Measurements from ENCODE around the gene SNRPE. TPM values are rescaled to one million over a fixed set of nuclear protein-coding genes. Genes with fewer than 3 reads are reported as not detected.
"Not testable (repeated sequence)": the region's sequence is repeated elsewhere in the genome, so short reads cannot be mapped to it uniquely, and the experiment has no call there.

The SNRPE gene
- total RNA-seq (2014; rRNA removed; shearing (Covaris generic)) = 140 and 176 TPM in 2 replicates
- polyA plus RNA-seq (2015; cell fraction: cytosol; rRNA removed) = 74.9 and 80.4 TPM in 2 replicates
- polyA plus RNA-seq (2015; cell fraction: nucleus; rRNA removed) = 62.6 and 82.2 TPM in 2 replicates

DNA sequence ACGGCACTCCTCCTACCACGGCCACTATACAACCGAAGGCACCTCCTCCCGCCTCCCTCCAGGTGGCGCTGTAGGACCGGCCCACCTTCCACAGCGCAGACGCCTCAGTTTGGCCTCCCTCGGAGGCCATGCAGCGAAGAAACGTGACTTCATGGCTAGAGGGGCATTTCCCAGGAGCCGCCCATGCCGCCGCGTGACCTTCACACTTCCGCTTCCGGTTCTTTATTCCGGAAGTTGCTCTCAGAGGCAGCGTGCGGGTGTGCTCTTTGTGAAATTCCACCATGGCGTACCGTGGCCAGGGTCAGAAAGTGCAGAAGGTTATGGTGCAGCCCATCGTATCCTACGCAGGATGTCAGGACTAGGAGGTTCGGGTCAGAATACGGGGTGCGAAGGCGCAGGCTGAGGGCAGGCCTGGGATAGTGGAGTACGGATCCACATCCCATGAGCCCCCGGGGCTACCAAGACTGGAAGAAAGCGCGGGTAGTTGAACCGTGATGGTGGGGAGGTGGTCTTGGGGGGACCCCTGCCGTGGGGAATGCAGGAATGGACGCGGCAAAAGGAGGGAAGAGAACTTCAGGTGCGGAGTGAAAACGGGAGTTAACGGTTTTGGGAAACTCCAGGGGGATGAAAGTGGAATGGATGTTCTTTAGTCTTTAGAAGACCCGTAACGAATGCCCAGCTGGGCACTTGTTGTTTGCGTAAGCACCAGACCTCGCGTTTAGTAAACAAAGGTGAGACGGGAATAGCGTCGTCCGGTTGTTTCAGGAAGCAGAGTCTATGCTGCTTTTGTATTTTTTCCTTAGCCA is at the start of gene SNRPE:
SNRPE (plus strand) TSS at position 221 of the 806 bp plus-strand sequence; CDS start at position 282, 61 bp downstream.
- peak; percentile 98 for DNase-seq (ENCODE audit: low read depth, low spot score)
- in situ Hi-C loops (cut with HindIII; ENCODE audit: low pct_unique_long_range_greater_than_20kb, low sequenced_read_pairs) = no loop called here

DNA sequence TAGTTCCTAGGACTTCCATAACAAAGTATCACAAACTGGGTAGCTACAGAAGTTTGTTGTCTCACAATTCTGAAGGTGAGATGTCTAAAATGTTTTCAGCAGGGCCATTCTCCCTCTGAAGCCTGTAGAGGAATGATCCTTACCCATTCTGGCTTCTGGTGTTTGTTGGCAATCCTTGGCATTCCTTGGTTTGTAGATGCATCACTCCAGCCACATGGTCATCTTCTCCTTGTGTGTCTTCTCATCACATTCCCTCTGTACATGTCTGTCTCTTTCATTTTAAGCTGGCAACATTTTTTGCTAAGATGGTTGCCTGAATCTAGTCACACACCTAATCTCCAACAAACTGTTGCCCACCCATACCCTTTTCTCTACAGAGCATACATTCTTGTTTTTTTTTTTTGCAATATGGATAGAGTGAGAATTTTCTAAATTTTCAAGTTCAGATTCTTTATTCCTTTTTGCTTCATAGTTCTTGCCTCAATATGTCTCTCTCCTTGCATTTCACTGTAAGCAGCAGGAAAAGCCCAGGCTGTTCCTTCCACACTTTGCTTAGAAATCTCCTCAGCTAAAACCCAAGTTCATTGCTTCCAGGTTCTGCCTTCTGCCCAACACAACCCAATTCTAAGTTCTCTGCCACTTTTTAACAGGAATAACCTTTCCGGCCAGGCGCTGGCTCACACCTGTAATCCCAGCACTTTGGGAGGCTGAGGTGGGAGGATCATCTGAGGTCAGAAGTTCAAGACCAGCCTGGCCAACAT is 47.6 kb upstream of the SNRPE start:
- DNase-seq (ENCODE audit: low read depth, low spot score) = no peak
- in situ Hi-C loops (cut with HindIII; ENCODE audit: low pct_unique_long_range_greater_than_20kb, low sequenced_read_pairs) = no loop called here

DNA sequence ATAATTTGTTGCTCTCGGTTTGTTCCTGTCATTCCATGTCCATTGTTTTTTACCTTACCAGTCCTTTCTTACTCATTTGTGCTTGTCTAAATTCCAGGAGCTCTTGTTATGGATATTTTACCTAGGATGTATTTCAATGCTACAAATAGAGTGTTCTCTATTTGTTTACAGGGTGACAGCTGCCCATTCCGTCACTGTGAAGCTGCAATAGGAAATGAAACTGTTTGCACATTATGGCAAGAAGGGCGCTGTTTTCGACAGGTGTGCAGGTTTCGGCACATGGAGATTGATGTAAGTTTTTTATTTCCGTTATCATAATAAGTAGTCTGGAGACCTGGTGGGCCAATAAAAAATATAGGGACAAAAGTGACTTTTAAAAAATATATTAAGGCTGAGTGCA is 43.0 kb upstream of the SNRPE start:
- DNase-seq (ENCODE audit: low read depth, low spot score) = no peak
- in situ Hi-C loops (cut with HindIII; ENCODE audit: low pct_unique_long_range_greater_than_20kb, low sequenced_read_pairs) = no loop called here

DNA sequence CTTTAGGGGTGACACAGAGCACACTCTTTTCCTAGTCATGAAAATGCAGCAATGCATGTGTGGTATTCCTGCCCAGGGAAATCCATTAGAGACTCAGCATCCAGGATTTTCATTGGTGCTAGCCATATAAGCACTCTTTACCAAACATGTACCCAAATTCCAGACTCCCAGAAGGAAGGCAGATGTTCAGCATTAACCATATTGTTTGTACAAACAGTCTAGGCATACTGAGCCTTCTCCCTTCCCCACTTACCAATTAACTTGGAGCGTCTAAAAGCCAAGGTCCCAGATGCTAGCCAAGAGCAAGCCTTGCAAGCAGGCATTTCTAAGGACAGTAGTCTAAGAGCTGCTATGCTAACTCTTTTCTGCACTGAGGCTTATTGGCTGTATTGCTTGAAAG is 38.1 kb upstream of the SNRPE start:
- in situ Hi-C loops (cut with HindIII; ENCODE audit: low pct_unique_long_range_greater_than_20kb, low sequenced_read_pairs) = no loop called here
- no peak for DNase-seq (ENCODE audit: low read depth, low spot score)

DNA sequence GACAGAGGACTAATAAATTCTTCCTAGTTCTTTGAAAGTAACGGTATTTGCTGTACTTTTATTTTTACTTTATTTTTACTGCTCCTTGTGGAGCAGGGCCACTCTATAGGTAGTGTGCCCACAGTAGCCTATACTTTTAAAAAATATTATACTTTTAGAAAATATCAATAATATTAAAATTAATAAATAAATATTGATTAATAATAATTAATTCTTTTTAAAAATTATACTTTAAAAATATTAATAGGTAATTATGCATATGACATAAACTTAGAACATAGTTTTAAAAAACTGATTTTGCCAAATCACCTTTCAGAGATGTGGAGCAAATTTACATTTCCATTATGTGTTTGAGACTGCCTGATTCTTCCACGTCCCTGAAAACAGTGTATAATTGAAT is 35.2 kb upstream of the SNRPE start:
- no peak for DNase-seq (ENCODE audit: low read depth, low spot score)
- in situ Hi-C loops (cut with HindIII; ENCODE audit: low pct_unique_long_range_greater_than_20kb, low sequenced_read_pairs) = no loop called here

DNA sequence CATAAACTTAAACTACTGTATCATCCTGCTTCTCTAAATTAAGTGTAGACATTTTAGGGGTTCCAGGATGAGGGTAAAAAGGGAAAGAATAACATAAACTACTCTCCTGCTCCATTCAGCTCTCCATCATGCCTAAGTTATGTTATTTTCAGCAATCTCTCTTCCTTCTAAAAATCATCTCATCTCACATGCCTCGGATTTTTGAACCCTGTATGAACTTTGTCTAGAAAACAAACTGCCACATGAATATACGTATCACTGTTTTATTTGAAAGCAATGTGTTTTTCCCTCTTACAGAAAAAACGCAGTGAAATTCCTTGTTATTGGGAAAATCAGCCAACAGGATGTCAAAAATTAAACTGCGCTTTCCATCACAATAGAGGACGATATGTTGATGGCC is 33.4 kb upstream of the SNRPE start:
- DNase-seq (ENCODE audit: low read depth, low spot score) = no peak
- in situ Hi-C loops (cut with HindIII; ENCODE audit: low pct_unique_long_range_greater_than_20kb, low sequenced_read_pairs) = no loop called here

DNA sequence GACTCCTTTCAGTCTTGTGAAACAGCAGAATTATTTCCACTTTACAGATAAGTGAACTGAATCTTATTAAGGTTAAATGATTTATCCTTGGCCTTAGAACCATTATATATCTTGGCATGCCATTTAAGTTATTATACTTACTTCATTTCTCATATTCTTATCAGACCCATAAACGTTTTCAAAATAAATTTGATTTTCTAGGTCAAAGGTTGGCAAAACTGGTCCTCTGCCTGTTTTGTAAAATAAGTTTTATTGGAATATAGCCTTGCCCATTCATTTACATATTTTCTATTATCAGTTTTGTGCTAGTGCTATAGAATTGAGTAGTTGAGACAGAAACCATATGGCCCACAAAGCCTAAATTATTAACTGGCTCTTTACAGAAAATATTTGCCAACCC is 32.9 kb upstream of the SNRPE start:
- in situ Hi-C loops (cut with HindIII; ENCODE audit: low pct_unique_long_range_greater_than_20kb, low sequenced_read_pairs) = no loop called here
- DNase-seq (ENCODE audit: low read depth, low spot score) = no peak

DNA sequence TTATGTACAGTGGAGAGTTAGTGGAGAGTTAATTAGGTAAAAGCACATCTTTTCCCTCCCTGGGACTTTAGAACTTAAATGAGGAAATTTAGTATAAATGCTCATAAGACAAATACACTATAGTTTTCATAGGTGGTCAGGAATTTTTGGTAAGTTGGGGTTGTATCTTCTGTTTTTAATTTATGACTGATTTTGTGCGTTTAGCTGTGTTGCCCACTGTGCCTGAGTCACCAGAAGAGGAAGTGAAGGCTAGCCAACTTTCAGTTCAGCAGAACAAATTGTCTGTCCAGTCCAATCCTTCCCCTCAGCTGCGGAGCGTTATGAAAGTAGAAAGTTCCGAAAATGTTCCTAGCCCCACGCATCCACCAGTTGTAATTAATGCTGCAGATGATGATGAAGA is 32.2 kb upstream of the SNRPE start:
- in situ Hi-C loops (cut with HindIII; ENCODE audit: low pct_unique_long_range_greater_than_20kb, low sequenced_read_pairs); DNase-seq (ENCODE audit: low read depth, low spot score): not testable (repeated sequence)

DNA sequence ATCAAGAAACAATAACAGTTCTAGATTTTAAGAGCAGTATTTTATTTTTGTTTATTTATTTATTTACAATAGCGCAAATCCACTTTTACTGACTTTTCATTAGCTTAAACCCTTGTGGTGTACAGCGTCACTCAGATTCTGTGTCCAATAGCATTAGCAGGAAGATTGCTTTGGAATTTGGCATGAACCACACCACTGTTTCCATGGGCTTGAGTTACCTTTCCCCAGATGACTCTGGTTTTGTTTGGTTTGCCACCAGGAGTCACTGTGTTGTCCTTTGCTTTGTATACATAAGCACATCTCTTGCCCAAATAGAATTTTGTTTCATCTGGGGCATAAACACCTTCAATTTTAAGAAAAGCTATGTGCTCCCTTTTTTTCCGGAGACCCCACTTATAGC is 25.9 kb upstream of the SNRPE start:
- peak; percentile 11 for DNase-seq (ENCODE audit: low read depth, low spot score)
- in situ Hi-C loops (cut with HindIII; ENCODE audit: low pct_unique_long_range_greater_than_20kb, low sequenced_read_pairs) = no loop called here

DNA sequence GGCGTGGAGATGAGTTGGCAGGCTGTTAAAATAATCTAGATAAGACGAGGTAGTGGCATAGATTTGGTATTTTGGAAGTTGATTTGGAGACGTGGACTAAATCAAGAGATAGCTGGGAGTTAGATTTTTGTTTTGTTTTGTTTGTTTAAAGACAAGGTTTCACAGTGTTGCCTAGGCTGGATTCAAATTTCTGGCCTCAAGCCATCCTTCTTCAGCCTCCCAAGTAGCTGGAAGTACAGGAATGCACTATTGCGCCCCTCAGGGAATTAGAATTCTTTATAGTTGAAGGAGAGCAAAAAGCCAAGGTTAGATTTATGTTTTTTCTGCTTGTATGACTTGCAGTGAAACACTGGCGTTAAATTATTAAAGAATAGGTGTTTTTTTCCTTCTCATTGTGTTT is 22.3 kb upstream of the SNRPE start:
- peak; percentile 22 for DNase-seq (ENCODE audit: low read depth, low spot score)
- in situ Hi-C loops (cut with HindIII; ENCODE audit: low pct_unique_long_range_greater_than_20kb, low sequenced_read_pairs) = no loop called here

DNA sequence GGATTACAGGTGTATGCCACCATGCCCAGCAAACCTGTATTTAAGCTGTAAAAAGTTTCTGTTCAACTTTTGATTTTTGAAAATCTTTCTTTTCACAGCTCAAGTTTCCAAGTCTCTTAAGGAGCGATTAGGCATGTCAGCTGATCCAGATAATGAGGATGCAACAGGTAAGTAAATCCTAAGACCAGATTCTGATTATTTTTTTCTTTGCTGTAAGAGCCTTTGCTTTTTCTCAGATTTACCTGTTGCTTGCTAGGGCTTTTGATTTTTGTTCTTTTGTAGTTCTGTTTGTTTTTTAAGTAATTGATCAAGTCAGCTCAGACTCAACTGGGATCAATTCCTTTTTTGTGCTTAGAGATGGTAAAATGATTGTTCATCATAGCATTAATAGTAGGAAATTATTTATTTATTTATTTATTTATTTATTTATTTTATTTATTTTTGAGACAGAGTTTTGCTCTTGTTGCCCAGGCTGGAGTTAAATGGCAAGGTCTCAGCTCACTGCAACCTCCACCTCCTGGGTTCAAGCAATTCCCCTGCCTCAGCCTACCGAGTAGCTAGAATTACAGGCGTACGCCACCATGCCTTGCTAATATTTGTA is 21.1 kb upstream of the SNRPE start:
- in situ Hi-C loops (cut with HindIII; ENCODE audit: low pct_unique_long_range_greater_than_20kb, low sequenced_read_pairs) = no loop called here
- DNase-seq (ENCODE audit: low read depth, low spot score) = no peak

DNA sequence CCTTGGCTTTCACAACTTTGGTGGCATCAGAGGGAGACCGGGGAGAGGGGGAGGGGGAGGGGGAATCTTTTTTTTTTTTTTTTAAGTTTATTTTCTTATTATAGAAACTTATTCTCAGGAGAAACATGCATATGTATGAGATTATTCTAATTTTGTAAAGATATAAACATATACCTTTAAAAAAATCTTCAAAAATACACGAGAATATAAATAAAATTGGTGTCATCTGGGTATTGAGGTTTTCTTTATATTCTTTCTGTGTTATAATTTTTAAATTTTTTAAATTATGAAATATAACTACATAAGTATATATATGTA is 18.9 kb upstream of the SNRPE start:
- in situ Hi-C loops (cut with HindIII; ENCODE audit: low pct_unique_long_range_greater_than_20kb, low sequenced_read_pairs) = no loop called here
- DNase-seq (ENCODE audit: low read depth, low spot score) = no peak

DNA sequence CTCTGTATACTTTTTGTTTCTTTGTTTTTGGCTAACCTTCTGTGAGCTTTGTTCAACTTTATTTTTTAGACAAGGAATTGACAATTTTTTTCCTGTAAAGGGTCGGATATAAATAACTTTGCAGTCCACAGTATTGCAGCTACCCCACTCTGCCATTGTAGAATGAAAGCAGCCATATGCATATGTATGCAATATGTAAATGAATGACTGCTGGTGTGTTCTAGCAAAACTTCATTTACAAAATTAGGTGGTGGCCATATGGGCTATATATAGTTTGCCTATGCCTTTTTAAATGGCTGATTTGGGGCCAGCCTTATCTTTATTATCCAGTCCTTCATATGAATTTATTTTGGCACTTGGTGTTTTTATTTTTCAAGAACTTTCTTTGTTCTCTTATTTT is 18.0 kb upstream of the SNRPE start:
- in situ Hi-C loops (cut with HindIII; ENCODE audit: low pct_unique_long_range_greater_than_20kb, low sequenced_read_pairs) = no loop called here
- no peak for DNase-seq (ENCODE audit: low read depth, low spot score)

DNA sequence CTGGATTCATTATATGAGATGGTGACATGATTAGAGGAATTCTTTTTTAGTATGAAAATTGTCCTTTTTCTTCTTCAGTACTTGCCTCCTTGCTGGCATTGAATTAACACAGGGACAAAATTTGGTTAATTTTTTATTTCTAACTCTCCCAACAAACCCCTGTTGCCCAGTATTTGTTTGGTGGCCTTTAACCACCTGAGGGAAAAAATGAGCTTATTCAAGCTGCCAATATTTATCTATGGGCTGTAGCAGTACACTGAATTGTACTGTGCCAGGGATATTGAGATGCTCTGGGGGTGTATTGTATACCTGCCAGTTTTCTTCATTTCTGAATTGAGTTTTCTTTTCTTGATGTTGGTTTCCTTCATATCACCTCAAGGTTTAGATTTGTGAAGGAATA is 8.3 kb upstream of the SNRPE start:
- DNase-seq (ENCODE audit: low read depth, low spot score); in situ Hi-C loops (cut with HindIII; ENCODE audit: low pct_unique_long_range_greater_than_20kb, low sequenced_read_pairs): not testable (repeated sequence)

DNA sequence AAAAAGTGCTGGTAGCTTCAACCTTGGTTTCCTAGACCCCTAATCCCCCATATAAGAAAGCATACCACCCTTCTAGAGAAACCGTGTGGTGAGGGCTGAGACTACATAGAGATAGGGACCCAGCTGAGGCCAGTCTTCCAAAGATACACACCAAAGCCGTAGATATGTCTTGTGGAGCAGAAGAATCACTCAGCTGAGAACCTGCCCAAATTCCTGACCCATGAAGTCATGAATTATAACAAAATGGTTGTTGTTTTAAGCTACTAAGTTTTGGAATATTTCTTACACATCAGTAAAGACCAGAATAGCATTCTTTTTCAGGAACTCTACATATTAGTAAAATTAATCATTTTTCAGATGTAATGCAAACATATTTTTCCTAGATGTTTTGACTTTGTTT is 3.3 kb upstream of the SNRPE start:
- in situ Hi-C loops (cut with HindIII; ENCODE audit: low pct_unique_long_range_greater_than_20kb, low sequenced_read_pairs) = no loop called here
- peak; percentile 22 for DNase-seq (ENCODE audit: low read depth, low spot score)

DNA sequence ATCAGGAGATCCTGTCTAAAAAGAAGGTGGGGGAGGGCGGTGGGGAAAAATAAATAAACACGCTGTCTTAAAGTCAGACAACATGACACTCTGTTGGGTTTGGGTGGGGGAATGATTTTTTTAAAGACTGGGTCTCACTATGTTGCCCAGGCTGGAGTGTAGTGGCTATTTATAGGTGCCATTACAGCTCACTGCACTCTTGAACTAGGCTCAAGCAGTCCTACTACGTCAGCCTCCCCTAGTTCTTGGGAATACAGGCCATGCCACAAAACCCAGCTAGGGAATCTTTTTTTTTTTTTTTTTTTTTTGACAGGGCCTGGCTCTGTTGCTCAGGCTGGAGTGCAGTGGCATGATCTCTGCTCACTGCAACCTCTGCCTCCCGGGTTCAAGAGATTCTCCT is 2.4 kb upstream of the SNRPE start:
- in situ Hi-C loops (cut with HindIII; ENCODE audit: low pct_unique_long_range_greater_than_20kb, low sequenced_read_pairs) = no loop called here
- no peak for DNase-seq (ENCODE audit: low read depth, low spot score)

DNA sequence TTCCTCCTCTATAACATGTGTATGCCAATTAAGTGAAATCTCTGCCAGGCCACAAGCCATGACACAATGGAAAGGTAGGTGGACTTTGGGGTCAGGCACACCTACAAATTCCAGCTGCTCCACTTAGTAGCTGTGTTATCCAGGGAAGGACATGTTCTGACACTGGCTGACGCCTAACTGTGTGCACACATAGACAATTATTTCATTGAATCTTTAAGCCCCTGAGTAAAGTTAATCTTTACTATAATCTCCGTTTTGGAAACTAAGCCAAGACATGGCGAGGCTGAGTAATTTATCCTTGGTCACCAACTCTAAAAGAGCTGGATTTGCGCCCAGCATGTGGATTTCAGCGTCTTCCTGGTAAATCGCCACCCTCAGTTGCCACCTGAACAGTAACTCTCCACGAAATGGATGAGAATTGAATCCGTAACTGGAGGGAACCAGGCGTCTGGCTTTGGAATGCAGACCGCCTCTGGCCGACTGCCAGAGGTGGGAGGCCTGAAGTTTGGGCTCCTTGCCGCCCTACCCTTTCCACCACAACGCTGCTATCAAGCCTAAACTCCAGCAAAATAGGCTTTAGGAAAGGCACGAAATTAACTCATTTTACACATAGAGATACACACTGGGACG is 888 bp upstream of the SNRPE start:
- DNase-seq (ENCODE audit: low read depth, low spot score) = peak; percentile 6
- in situ Hi-C loops (cut with HindIII; ENCODE audit: low pct_unique_long_range_greater_than_20kb, low sequenced_read_pairs) = no loop called here

DNA sequence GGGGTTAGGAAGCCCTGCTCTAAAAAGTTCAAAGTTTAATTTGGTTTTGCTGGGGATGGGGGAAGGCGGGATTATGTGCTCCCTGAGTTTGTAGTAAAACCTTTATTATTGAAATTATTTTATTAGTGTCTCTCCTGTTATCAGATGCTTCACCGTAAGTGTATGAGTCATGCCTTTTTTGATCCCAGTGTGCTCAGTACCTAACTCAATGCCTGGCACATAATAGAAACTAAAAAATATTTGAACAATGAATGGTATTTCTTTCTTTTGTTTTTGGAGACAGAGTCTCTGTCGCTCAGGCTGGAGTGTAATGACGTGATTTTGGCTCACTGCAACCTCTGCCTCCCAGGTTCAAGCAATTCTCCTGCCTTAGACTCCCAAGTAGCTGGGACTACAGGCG is 6.4 kb downstream of the SNRPE start:
- in situ Hi-C loops (cut with HindIII; ENCODE audit: low pct_unique_long_range_greater_than_20kb, low sequenced_read_pairs) = no loop called here
- no peak for DNase-seq (ENCODE audit: low read depth, low spot score)
